NCI-H2227 (cell line): ENCODE measurements around the gene ATP6V1G2.
A peak's percentile ranks its signal among the peaks of the same experiment; 100 is the strongest.
"Not testable (repeated sequence)": the region's sequence is repeated elsewhere in the genome, so short reads cannot be mapped to it uniquely, and the experiment has no call there.

Experiments used
- DNase-seq: peaks from one replicate; lab custom pipeline; 2025; ENCODE audit not compliant: unreplicated experiment; lab: John Stamatoyannopoulos, UW

ATP6V1G2 gene

DNA sequence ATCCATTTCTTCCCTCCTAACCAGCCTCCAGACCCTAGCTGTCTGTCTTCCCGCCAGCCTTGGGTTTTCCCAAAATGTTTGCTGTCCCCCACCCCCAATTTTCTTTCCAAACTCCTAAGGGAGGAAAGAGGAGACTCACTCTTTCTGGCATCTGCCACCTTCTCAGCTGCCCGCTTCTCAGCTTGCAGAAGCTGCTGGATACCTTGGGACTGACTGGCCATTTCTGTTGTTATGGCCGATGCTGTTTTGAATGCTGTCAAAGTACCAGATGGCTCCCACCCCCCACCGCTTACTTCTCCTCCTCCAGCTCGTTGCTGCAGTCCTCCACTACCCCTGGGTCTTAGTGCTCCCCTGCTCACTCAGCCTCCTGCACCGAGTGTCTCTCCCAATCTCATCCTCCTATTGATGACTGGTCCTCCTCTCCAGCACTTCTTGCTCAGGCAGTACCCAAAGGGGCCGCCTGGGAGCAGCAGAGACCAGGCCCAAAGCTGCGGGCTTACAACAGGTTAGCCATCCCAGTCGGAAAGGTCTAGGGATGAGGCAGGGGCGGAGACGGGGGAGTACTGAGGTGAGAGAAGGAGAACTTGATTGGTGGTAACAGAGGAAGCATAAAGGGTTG is at the start of gene ATP6V1G2:
Gene ATP6V1G2 (minus strand): TSS at position 270 of the 619 bp plus-strand sequence. CDS start 49 bp downstream, at position 221.
- peak; percentile 97 for DNase-seq

DNA sequence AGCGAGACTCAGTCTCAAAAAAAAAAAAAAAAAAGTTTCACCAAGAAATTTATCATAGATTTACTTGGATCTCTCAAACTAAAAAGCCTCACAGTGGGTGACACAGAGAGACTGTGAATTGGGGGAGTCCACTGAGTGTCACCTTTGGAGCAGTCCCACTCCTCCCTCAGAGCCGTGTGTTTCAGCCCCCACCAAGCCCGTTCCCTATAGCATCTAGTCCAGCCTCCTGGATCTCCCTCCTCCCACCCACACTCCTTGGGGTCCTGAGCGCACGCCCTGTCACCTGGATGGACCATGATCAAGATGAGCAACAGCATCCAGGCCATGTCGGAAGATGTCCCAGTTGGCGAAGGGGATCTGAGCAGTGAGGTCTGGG is 46.0 kb upstream of the ATP6V1G2 start:
- no peak for DNase-seq

DNA sequence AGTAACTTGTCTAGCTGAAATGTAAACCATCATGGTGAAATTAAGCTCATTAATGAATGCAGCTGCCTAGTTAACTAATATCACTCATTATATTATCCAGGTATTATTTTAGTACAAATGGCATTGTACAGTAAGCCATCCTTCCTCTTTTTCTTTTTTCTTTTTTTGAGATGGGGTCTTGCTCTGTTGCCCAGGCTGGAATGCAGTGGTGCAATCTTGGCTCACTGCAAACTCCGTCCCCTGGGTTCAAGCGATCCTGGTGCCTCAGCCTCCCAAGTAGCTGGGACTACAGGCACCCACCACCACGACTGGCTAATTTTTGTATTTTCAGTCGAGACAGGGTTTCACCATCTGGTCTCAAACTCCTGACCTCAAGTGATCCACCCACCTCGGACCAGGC is 44.3 kb upstream of the ATP6V1G2 start:
- not testable (repeated sequence) for DNase-seq

DNA sequence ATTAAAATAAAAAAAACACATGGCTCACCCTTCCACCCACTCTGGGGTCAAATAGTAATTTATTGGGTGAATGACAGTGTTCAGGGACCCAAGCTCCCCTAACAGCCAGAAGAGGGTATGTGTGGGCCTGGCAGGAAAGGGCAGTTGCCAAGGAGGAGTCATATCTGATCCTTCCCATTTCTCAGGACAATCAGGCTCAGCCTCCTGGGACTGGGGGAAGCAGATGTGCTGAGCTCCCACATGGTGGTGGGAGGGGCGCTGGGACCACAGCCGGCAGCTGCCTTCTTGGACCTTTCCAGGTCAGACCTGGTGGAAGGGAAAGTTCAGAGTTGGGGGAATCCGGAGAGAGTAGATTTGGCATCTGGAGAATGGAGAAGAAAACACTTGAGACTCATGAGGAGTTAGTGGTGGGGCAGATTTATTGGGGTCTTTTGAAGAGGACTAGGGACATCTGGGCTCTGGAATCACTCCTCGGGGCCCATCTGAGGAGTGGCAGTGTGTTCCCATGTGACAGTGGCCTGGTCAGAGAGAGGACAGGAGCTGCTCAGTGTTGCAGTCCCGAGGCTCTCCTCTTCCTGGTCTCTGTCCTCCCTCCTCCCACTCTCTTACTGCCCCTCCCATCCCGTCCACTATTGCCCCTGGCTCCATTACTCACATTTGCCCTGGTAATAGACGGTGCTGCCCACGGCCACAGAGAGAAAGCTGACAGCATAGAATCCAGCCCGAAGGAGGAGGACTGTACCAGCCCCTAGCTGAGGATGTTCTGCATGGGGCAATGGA is 42.7 kb upstream of the ATP6V1G2 start:
- no peak for DNase-seq

DNA sequence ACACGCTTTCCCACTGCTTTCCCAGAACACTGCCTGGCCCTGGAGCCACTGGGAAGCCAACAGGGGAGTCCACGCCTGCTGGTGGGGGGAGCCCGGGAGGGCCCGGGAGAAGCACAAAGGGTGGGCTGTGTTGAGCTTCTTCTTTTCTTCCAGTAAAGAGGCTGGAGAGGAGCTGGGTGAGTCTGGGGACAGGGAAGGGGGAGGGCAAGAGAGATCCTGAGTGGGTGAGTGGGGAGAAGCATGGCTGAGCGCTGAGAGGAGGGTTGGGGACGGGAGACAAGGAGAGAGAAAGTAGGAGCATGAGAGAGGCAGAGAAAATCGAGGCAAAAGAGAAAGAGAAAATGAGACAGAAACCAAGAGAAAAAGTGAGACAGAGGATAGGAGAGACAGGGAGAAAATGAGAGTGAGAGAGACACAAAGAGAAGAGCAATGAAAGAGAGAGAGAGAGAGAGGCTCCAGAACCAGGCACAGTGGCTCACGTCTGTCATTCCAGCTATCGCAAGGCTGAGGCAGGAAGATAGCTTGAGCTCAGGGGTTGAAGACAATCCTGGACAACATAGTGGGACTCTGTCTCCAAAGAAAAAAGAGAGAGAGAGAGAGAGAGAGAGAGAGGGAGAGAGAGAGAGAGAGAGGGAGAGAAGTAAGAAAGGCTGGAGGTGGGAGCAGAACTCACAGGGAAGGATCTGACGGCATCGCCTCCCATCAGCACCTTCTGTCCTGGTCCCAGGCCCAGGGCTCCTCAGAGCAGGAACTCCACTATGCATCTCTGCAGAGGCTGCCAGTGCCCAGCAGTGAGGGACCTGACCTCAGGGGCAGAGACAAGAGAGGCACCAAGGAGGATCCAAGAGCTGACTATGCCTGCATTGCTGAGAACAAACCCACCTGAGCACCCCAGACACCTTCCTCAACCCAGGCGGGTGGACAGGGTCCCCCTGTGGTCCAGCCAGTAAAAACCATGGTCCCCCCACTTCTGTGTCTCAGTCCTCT is 41.7 kb upstream of the ATP6V1G2 start:
- no peak for DNase-seq

DNA sequence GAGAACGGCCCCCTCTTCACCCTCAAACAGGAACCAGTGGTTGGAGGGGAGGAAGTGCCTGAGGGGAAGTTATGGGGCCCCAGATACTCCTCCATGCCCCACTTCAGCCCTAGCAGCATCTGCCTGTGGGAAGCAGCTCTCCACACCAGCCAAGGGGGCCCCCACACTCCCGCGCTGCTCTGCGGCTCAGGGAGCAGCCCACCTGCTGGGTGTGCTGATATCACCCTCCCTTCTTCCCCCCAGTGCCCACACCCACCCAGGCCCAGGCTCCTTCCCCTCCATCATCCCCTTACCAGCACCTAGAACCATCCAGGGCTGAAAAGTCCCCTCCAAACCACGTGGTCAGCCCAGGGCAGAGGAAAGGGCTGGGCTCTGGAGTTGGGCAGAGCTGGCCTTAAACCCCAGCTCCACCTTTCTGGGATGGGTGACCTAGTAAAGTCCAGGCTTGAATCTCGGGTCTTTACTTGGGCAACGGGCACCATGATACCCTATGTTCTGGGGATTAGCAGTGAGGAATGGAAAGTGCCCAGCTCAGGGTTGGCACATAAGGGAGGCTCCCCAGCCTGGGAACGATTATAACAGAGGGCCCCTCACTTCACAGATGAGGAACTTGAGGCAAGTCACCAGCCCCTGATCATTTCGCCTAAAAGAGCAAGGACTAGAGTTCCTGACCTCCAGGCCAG is 40.3 kb upstream of the ATP6V1G2 start:
- no peak for DNase-seq

DNA sequence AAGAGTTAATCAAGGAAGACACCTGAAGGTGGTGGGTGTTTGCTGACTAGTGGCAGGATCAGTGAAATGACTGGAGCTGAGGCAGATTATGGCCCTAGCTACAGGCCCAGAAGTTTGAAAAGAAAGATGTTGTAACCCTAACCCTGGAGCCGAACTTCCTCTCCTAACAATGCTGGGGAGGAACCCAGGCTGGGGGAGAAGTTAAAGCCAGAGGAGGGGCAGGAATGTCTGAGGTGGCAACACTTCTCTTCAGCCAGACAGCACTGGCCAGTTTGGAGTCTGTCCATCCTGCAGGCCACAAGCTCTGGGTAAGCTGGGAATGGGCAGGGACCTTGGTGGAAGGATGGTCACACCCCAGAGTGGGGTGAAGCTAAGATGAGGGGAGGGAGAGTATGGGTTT is 39.6 kb upstream of the ATP6V1G2 start, which contains the start of gene LST1:
Gene LST1 (plus strand): TSS at position 270 of the 400 bp plus-strand sequence. CDS start 1,023 bp downstream, outside the sequence.
- no peak for DNase-seq

DNA sequence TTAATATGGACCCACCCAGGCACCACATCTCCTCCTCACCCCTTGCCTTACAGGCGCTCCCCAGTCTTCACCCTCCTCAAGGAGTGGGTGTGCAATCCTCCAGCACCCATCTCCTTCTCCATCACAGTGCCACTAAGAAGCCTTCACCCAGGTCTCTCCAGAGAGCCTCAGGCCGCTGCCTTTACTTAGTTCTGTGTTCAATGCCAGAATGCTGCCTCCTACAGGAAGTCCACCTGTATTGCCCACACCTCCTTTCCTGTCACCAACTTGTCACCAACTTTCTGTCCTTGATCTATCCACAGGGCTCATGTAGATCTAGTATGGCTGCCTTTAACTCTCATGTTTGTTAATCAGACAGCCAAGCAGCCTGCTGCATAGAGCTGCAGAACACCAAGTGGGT is 39.1 kb upstream of the ATP6V1G2 start:
- DNase-seq, result no peak

DNA sequence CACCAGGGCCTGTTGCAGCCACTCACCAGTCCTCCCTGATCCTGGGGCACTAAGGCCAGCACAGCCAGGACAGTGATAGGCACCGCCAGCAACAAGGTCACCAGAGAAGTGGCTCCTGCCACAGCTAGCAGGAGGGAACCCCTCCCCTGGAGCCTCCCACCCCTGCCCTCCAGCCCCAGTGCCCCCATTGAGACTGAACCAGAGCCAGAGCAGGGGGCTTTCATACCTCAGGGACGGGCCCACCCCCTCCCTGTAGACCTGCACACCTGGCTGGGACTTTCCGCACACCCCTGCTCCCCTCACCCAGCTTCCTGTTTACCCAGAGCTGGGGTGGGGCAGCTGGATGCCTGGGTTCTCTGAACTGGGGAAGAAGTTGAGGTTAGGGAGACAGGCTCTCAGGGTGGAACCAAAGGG is 35.8 kb upstream of the ATP6V1G2 start, which contains the start of gene LTB:
Gene LTB (minus strand): TSS at position 195 of the 414 bp plus-strand sequence. CDS start 7 bp downstream, at position 188.
- no peak for DNase-seq

DNA sequence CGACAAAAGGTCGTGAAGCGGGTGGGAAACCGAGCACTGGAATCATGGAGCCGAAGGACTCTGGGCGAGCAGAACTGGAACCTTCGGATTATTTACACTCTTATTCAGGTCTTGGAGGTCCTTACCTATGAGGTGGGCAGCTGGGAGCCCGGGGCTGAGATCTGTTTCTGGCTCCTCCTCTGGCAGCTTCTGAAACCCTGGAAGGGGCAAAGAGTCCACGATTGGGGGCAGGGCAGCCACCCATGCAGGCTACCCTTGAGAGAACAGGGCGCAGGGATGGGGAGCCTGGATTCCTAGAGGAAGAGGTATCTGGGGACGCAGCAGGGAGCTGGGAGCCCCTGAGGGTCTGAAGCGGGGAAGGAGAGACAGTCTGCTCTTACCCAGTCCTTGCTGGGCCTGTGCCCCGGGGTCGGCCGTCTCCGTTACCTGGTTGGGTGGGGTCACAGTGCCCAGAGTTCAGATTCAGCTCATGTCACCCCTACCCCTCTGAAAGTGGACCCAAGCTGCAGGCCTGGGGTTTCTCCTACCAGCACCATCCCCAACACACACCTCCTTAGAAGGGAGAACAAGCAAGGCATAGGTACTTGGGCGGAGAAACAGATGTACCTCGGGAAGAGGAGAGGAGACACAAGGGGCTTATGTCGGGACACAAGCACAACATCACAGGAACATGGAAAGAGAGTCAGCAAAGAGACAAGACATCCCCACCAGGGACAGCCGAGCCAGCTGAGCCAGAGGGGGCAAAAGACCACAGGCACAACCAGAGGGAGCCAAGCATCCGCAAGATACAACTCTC is 35.2 kb upstream of the ATP6V1G2 start:
- DNase-seq, result no peak

DNA sequence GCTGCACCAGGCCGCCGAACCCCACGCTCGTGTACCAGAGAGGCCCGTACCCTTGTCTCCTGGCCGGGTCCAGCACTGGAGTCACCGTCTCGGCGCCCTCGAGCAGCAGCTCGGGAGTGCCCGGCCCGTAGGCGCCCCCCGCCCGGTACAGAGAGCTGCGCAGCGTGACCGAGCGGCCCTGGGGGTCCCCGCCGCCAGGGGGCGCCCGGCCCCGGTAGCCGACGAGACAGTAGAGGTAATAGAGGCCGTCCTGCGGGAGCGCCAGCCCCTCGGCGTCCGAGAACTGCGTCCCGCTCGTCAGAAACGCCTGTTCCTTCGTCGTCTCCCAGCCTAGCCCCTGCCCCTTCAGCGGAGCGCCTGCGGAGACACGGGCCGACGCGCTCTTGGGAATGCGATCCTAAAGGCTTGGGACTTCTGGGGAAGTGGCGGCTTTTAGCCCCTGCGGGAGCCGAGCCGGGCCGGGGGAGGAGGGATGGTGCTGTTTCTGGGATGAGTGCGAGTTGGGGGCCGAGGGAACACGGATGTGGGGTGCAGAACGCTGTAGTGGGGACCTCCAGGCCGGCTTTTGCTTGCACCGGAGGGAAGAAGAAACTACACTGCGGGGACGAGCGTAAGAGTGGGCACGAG is 34.5 kb upstream of the ATP6V1G2 start:
- DNase-seq, result peak; percentile 91

DNA sequence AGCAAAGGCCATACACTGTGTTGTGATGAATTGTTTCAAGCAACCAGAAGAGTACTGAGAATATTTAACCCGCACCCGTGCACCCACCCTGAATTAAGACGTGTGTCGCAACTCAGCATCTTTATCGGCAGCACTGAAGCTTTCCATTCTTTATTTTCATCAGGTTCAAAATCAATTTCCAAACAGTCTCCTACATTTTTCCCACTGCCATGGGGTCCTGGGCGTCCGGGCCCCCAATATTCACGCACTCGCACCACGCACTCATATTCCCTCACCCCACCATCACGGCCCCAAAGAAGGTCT is 34.0 kb upstream of the ATP6V1G2 start:
- no peak for DNase-seq

DNA sequence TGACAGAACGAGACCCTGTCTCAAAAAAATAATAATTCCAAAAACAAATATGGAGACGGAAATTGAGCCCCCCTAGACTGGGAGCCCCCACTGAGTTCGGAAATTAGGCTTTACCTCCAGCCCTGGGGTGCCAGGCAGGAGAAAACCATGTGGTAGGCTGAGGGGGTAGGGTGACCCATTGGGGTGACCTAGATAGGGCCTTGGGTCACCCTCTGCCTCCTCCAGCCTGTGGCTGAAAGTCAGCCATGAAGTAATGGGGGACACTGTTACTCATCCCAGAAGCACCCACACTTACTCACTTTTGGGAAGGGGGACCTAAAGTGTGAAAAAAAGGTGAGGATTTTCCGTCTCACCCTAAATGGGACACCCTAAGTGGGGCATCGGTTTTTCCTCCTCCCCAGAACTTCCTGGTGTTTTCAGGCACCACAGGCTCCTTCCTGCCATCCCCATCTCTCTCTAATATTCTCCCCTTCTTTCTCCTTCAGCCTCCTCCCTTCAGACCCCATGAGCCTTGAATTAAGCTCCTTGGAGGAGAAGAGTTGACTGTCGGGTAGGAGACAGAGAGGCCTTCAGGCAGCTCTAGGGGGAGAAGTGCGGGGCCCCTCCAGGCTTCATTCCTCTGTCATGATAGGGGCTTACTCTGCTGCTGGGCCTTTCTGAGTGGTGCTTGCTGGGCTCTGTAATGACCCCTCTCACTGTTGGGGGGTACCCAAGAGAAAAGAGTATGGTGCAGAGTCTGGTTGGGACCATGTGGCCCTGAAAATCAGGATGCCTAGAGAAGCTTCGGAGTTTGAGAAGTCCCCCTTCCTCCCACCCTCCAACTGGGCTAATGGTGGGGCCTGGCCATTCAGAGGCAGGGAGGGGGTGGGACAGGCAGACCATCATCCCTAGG is 33.4 kb upstream of the ATP6V1G2 start:
- no peak for DNase-seq

DNA sequence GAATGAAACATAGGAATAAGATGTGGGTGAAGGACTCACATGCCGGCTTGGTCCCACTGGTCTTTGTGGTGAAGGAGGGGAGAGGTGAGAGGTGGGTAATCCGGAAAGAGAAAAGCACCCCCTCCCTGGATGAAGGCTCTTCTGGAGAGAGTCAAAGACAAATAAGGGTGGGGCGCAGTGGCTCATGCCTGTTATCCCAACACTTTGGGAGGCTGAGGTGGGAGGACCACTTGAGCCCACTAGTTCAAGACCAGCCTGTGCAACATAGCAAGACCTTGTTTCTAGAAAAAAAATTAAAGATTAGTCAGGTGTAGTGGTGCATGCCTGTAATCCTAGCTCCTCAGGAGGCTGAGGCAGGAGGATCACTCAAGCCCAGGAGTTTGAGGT is 32.7 kb upstream of the ATP6V1G2 start:
- DNase-seq, result no peak

DNA sequence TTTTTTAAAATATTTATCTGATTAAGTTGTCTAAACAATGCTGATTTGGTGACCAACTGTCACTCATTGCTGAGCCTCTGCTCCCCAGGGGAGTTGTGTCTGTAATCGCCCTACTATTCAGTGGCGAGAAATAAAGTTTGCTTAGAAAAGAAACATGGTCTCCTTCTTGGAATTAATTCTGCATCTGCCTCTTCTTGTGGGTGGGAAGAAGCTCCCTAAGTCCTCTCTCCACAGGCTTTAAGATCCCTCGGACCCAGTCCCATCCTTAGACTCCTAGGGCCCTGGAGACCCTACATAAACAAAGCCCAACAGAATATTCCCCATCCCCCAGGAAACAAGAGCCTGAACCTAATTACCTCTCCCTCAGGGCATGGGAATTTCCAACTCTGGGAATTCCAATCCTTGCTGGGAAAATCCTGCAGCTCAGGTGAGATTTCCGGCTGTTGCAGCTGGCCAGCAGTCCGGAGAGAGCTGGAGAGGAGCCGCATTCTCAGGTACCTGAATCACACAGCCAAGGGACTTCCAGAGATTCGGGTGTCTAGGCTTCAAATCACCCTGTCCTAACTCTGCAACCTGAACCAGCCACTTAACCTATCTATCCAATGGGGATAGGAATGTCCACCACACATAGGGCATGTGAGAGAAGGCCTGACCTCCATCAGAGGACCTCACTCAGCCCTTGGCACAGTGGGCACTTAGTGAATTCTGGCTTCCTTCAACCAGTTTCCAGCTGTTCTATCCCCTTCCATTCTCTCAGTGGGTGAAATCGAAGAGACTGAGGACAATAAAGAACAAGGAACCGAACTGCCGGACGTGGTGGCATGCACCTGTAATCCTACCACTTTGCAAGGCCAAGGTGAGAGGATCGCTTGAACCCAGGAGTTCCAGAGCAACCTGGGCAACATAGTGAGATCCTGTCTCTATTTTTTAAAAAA is 32.0 kb upstream of the ATP6V1G2 start:
- DNase-seq, result no peak

DNA sequence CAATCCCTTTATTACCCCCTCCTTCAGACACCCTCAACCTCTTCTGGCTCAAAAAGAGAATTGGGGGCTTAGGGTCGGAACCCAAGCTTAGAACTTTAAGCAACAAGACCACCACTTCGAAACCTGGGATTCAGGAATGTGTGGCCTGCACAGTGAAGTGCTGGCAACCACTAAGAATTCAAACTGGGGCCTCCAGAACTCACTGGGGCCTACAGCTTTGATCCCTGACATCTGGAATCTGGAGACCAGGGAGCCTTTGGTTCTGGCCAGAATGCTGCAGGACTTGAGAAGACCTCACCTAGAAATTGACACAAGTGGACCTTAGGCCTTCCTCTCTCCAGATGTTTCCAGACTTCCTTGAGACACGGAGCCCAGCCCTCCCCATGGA is 31.2 kb upstream of the ATP6V1G2 start:
- no peak for DNase-seq

DNA sequence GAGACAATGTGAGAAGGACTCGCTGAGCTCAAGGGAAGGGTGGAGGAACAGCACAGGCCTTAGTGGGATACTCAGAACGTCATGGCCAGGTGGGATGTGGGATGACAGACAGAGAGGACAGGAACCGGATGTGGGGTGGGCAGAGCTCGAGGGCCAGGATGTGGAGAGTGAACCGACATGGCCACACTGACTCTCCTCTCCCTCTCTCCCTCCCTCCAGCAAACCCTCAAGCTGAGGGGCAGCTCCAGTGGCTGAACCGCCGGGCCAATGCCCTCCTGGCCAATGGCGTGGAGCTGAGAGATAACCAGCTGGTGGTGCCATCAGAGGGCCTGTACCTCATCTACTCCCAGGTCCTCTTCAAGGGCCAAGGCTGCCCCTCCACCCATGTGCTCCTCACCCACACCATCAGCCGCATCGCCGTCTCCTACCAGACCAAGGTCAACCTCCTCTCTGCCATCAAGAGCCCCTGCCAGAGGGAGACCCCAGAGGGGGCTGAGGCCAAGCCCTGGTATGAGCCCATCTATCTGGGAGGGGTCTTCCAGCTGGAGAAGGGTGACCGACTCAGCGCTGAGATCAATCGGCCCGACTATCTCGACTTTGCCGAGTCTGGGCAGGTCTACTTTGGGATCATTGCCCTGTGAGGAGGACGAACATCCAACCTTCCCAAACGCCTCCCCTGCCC is 30.6 kb upstream of the ATP6V1G2 start:
- DNase-seq, result no peak
